ENCODE results near the gene ULK4.

DNA sequence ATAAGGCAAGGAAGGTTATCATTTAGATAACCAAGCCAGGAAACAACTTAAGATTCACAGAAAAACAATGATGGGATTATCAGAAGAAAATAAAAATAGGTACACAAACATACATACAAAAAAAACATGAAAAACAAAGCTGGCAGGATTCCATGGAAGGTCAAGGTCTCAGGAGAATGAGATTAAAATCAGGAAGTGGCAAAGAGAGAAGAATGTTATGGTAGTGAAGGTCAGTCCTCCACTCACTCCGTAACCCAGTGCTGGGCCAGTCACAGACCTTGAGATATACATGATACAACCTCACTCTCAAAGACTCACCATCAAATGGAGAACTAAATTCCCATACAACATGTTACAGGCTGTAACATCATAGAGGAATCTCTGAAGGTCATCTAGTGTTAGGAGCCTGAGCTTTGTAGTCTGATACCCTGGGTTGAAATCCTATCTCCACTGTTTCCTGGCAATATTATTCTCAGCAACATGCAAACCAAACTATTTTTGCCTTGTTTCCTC is 668.7 kb downstream of the ULK4 start:
- TF ChIP-seq, protein P1, sequence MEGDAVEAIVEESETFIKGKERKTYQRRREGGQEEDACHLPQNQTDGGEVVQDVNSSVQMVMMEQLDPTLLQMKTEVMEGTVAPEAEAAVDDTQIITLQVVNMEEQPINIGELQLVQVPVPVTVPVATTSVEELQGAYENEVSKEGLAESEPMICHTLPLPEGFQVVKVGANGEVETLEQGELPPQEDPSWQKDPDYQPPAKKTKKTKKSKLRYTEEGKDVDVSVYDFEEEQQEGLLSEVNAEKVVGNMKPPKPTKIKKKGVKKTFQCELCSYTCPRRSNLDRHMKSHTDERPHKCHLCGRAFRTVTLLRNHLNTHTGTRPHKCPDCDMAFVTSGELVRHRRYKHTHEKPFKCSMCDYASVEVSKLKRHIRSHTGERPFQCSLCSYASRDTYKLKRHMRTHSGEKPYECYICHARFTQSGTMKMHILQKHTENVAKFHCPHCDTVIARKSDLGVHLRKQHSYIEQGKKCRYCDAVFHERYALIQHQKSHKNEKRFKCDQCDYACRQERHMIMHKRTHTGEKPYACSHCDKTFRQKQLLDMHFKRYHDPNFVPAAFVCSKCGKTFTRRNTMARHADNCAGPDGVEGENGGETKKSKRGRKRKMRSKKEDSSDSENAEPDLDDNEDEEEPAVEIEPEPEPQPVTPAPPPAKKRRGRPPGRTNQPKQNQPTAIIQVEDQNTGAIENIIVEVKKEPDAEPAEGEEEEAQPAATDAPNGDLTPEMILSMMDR (conservative IDR thresholded peaks at IDR 0.05): no peak
- TF ChIP-seq EZH2 (IDR thresholded peaks at IDR 0.05; ENCODE audit: low read depth): no peak
